Uterus (tissue), 2 donors: ENCODE measurements around the gene ZNF524.

Source experiments
- POLR2A ChIP-seq, 2 donors: fragments of 450-650 bp; IDR thresholded peaks; one replicate each; pipeline ENCODE4 v1.6.1; 2016; ENCODE audit warnings: antibody characterized with exemption in 2 of 2, mild to moderate bottlenecking in 1 of 2, moderate library complexity in 1 of 2
- TF ChIP-seq, protein P1 (sequence below), 4 experiments: fragments of 200-600 bp in 2 of 4; fragments of 450-650 bp in 2 of 4; sonication (generic) in 2 of 4; IDR thresholded peaks; one replicate each; pipeline ENCODE4 v1.5.1; 2016 to 2019; ENCODE audit warnings: antibody characterized with exemption in 4 of 4, mild to moderate bottlenecking in 2 of 4, moderate library complexity in 1 of 4

DNA sequence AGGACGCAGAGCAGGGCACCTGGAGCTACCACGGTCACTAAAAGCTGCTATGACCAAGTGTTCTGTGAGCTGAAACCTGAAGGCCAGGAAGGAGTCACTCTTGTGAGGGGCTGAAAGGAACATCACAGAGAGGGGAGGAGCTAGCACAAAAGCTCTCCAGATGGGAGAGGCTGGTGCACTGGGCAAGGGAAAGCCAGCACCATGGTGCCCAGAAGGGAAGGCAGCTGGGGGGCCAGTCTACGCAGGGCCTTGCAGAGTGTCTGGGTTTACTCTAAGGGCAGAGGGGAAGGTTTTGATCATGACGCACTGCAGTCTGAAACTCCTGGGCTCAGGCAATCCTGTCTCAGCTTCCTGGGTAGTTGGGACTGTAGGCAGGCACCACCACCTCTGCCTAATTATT lies 36.6 kb downstream of the ZNF524 start:
- TF ChIP-seq, protein P1, sequence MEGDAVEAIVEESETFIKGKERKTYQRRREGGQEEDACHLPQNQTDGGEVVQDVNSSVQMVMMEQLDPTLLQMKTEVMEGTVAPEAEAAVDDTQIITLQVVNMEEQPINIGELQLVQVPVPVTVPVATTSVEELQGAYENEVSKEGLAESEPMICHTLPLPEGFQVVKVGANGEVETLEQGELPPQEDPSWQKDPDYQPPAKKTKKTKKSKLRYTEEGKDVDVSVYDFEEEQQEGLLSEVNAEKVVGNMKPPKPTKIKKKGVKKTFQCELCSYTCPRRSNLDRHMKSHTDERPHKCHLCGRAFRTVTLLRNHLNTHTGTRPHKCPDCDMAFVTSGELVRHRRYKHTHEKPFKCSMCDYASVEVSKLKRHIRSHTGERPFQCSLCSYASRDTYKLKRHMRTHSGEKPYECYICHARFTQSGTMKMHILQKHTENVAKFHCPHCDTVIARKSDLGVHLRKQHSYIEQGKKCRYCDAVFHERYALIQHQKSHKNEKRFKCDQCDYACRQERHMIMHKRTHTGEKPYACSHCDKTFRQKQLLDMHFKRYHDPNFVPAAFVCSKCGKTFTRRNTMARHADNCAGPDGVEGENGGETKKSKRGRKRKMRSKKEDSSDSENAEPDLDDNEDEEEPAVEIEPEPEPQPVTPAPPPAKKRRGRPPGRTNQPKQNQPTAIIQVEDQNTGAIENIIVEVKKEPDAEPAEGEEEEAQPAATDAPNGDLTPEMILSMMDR (IDR thresholded peaks at IDR 0.05): no peak
- TF ChIP-seq POLR2A (IDR thresholded peaks at IDR 0.05): no peak
